ENCODE data around the gene ANAPC15.

DNA sequence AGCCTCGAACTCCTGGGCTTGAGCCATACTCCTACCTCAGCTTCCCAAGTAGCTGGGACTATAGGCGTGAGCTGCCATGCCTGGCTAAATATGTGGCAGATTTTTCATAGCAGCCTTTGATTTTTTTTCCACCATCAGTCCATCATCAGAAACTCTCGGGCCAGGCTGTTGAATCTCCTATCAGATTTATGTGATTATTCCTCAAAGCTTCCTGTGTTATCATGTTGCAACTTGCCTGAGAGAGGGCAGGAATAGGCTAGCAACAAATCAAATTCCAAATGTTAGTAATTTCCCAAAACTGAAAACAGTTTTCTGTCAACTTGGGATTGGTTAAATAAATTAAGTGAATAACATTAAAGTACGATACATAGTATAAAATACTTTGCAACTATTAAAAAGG lies 28.4 kb downstream of the ANAPC15 start:
- TF ChIP-seq EZH2 (IDR thresholded peaks at IDR 0.05; ENCODE audit: borderline replicate concordance, low read length), result no peak
- TF ChIP-seq, protein P1, sequence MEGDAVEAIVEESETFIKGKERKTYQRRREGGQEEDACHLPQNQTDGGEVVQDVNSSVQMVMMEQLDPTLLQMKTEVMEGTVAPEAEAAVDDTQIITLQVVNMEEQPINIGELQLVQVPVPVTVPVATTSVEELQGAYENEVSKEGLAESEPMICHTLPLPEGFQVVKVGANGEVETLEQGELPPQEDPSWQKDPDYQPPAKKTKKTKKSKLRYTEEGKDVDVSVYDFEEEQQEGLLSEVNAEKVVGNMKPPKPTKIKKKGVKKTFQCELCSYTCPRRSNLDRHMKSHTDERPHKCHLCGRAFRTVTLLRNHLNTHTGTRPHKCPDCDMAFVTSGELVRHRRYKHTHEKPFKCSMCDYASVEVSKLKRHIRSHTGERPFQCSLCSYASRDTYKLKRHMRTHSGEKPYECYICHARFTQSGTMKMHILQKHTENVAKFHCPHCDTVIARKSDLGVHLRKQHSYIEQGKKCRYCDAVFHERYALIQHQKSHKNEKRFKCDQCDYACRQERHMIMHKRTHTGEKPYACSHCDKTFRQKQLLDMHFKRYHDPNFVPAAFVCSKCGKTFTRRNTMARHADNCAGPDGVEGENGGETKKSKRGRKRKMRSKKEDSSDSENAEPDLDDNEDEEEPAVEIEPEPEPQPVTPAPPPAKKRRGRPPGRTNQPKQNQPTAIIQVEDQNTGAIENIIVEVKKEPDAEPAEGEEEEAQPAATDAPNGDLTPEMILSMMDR (IDR thresholded peaks at IDR 0.05; ENCODE audit: low read length), result no peak

Measured in OCI-LY1 (cell line).